ENCODE results near the gene TIGAR.

The TIGAR gene

GRCh38 chr12:4282892-4283511 is 38.0 kb upstream of the TIGAR start:
- no peak for DNase-seq

DNA sequence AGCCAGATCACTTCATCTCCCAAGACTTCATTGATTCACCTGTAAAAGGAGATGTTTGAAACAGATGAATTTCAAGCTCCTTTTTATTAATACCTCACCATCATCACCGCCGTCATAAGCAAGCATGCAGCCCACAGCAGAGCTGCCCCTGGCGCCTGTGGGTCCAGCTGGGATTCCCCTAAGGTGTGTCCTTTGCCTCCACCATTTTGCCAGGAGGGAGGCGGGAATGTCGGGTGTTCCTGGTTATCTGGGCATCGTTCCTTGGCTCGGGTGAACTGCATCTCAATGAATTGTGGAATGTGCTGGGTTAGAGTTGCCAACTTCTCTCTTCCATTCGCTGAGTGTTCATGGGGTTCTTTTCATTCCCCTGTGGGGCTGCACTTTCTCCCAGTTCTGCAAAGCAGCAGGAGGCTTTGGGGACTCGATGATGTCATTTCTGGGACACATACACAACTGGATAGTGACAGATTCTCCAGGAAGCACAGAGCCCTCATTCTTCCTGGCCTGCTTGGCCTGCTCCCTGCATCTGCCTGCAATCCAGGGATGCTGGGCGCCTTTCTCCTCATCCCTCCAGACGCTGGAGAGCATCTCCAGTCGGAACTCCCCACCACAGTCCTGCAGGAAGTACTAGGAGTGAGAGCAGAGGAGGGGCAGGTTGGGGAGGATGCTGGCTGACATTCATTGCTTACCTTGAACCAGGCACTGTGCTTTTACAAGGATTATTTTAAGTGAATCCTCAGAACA is 37.3 kb upstream of the TIGAR start:
- no peak for DNase-seq

- DNase-seq, result no peak
Observed at GRCh38 chr12:4284306-4284705, 36.7 kb upstream of the TIGAR start.

DNA sequence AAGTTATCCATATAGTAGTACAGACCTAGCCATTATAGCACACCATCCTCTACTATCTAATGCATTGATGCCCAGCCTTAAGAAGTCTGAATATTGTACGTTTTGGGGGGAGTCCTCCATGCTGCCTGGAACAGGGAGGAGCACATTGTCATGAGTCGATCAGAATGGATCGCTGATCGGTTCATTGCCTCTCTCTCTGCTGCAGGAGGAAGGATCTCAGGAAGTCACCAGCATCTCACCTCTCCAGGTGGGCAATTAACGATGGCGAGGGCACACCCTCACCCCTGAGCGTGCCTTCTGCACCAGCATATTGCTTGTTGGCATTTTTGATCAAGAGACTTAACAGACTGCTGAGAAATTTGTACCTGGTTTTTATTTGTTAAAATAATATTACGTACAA is 35.9 kb upstream of the TIGAR start:
- DNase-seq, result no peak

DNA sequence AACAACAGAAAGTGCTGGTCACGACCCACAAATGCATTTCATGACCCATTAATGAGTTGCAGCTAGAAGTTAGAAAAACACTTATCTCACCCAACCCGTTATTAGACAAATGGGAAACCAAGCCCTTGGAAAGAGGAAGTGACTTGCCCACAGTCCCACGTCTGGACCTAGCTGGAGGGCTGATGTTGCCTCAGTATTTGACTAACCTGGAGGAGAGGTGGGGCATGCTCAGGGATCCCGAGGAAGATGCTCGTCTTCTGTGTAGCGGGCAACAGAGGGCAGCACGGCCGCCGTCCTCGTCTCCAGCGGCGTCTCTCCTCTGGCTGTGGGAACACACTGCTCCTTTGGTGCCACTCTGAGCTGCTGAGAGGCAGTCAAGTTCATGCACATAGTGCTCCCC is 34.8 kb upstream of the TIGAR start:
- no peak for DNase-seq

DNA sequence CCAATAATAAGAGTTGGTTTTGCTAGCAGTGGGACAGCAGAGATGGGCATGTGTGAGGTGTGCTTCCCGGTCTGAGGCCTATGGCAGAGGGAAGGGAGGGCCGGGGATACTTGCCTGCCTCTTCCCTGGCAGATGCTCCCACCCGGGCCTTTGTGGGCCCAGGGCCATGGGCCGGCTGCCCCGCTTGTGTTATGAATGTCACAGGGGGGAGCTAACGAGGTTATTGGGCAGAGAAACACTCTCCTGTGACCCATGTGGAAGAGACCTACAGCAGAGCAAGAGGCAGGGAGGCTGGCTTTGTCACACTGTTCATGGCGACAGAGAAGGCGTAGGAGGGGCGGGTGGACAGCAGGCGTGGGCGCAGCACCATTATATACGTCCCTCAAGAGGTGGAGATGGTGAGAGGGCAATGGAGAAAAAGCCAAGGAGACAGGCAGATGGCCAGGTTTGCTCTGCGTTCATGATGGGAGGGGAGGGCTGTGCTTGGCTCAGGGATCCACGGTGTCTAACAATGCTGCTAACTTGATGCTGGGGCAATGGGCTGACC is 34.2 kb upstream of the TIGAR start:
- DNase-seq, result no peak

DNA sequence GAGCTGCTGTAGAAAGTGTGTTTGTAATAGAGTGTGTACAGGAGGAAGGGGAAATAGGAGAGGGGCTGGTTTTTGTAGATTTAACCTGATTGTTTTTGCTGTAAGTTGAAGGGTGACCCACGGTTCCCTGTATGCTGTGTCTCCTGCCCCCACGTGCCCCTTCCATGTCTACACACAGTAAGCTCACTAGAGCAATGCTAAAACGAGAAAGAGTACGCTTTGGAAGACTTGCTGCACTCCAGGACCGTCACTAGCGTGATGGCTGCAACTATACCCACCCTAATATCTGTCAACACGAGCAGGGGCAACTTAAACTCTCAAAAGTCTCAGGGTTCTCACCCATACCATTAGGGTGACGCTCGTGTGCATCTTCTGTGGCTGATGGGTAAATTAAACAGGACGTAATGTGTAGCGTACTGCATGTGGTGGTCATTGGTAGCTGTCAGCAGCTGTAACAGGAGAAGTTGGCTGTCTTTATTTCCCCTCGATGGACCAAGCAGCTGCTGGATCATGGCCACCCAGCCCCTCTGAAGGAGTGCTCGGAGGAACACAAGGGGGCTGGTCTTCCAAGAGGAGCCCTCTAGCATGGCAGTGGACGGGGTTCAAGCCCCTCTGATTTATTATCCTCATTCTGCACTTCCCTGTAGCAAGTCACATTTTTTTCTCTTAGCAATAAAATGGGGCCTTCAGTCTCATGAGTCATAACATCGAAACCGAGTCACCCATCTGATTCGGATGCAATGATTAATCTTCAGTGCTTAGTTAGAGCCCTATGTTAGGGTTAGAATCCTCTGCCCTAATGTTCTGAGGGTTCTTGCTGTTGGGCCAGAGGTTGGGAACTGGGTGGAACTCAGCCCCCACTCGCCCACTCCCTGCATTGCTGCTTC is 33.4 kb upstream of the TIGAR start:
- DNase-seq, result no peak

DNA sequence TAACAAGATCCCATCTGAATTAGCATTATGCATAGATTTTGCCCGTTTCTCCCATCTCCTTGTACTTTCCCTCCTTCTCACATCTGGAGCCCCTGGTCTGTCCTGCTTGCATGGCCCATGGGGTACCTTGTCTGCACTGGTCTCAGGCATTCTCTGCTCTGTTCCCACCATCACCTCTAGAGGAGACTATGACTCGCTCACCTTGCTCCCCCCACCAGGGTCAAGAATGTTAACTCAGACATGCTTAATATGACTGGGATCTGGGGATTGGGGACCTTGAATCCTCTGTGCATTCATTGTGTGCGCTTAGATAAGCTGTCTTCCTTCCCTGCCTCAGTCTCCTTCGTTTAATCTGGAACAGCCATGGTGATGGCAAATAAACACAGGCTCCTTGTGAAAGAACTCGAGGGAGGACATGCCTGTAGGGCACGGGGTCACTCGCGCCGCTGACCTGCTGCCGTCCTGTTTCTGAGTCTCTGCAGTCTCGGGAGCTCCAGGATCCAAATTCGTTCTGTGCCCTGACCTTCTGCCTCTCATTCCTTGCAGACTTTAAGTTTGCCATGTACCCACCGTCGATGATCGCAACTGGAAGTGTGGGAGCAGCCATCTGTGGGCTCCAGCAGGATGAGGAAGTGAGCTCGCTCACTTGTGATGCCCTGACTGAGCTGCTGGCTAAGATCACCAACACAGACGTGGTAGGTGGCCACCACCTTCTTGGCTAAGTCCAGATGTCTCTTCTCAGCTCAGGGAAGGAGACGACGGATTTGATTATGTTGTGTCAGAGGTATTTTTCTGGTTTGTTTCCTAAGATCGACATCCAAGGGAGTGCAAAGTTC is 32.5 kb upstream of the TIGAR start:
- no peak for DNase-seq

DNA sequence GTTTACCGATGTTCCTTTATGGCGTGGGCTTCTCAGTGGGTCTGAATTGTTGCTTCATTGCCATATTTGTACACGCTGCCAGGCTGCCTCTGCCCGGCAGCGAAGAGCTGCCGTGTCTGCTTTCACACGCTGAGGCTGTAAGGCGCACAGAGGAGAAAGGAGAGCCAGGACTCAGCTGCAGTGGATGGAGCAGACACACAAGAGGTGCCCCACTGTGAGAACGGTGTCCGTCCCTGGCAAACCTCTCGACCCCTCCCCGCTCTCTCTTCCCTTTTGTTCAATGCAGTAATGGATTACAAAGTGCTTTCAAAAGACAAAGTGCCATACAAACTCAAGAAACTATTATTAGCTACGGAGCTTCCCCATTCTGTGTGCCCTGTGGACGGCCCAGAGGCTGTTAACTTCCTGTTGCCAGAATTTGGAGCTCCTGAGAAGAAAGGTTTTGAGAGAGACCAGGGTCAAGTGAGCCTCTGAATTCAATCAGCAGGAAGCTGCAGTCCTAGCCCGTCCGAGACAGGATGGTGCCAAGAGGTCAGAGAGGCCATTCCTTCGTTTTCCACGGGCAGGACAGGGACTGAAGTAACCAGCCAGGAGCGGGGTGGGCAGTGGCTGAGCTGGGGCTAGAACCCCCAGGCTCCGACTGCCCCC is 31.7 kb upstream of the TIGAR start:
- no peak for DNase-seq

DNA sequence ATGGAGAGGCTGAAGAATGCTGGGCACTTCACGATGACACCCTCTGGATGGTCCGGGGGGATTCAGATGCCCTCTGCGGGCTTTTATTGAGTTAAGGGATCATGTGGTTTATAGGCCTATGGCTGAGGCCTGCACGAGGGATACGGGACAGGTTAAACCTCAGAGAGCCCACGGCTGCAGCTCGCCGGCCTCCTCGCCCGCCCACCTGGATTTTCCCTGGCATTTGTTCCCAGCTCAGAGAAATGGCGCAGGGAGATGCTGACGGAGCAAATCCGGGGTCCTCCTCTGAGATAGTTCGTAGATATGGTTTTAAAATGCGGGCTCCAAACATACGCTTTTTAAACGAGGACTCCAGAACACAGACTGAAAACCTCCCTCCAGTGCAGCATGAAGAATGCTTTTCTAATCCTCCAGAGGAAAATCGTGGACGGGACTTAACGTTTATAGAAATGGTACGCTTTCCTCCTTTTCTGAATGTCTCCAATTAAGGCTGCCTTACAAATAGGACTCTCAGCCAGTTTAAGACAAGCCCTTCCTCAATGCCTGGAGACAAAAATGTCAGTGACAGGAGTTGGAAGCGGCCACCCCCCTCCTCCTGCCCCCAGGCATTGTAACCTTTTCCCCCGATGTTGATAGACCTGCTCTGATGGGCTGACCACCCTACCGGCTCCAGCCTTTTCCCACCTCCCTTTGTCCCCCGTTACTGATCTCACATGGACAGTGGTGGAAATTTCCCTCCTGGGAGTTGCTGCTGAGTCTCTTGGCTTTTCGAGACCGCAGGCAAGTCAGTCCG is 30.8 kb upstream of the TIGAR start:
- no peak for DNase-seq

- no peak for DNase-seq
Observed at GRCh38 chr12:4292341-4293073, 28.5 kb upstream of the TIGAR start.

DNA sequence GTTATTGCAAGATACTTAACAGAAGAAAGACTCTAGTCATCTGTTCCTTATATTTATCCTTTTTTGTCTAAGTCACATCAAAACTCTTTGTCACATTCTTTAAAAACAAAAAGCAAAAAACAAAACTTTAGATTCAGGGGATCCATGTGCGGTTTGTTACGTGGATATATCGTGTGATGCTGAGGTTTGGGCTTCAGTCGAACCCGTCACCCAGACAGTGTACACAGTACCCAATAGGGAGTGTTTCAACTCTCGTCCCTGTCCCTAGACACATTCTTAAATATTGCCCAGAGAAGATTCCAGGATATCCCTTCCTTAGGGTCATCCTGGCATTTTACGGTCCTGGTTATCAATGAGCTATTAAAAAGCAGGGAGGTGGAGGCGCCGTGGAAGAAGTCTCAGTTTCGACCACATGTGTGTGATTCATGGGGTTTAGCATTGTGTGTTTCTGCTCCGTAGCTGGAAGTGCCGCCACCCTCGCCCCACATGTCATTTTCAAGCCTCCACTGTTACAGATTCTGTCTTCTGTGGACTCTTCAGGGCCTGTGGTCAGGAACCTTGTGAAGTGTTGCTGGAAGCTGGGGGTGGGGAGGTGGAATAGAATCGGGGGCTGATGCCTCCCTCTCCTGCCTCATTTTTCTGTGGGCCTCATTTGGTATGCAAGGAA is 27.6 kb upstream of the TIGAR start:
- DNase-seq, result no peak

DNA sequence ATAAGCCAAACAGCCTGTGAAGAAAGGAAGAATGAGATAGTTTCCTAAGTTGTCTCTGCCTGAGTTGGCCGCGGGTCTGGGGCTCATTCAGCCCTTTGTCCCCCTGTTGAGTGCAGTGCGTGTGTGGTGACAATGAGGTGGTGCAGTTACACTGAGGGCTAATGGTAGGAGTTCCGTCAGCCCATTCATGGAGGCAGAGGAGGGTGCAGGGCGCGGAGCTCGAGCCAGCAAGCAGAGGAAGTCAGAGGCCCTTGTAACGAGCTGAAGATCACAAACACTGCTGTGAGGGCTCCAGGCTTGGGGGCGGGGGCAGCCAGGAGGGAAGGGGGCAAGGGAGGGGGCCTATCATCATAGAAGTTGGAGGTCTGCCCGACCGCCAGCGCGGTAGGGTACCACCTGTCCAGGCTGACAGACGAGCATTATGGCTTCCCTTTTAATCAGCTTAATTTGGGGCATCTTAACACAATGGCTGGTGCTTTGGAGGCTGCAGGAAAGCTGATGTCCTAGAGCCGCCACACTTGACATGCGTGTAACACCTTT is 27.0 kb upstream of the TIGAR start:
- no peak for DNase-seq

DNA sequence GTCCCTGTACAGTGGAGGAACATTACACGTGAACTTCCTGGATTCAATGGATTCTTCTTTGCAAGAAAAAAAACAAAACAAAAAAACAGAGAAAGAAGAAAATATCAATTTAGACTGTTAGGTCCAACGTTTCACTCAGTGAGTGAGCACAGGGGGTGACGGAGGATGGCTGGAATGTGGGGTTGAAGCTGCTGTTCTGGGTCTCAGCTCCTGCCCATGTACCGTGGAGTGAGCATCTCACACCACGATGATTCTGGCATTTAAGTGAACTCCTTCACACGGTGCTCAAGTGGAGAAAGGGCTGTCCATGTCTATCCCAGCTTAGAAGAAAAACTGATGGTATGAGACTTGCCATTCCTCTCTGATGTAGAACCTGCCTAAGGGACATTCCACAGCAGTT is 24.3 kb upstream of the TIGAR start:
- no peak for DNase-seq

- DNase-seq, result no peak
Observed at GRCh38 chr12:4297617-4298016, 23.4 kb upstream of the TIGAR start.

DNA sequence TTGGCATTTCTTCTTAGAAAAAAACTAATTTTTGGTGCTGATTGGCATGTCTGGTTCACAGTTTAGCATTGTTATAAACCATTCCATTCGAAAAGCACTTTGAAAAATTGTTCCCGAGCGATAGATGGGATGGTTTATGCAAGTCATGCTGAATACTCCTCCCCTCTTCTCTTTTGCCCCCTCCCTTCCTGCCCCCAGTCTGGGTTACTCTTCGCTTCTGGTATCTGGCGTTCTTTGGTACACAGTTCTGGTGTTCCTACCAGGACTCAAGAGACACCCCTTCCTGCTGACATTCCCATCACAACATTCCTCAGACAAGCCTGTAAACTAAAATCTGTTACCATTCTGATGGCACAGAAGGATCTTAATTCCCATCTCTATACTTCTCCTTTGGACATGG is 20.1 kb upstream of the TIGAR start:
- no peak for DNase-seq

DNA sequence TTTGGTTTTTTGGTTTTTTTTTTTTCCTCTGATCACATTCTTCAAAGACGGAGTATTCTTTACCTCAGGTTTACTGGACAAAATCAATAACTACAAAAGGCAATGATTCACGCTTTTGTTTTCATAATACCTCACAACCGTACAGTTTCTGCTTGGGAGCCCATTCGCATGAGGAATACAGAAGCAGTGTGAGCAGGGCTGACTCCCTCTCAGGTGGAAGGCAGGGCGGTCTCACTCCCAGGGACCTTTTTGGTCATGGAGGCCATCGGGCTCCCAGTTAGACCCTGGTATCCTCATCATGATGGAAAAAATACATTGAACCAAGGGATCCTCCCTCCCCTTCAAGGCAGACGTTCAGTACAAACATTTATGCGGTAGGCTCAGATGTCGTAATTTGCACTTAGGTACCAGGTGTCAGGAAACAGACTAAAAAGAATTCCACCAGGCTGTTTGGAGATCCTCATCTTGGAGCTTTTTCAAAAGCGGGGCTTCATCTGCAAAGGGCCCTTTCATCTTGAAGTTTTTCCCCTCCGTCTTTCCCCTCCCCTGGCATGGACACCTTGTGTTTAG is 19.0 kb upstream of the TIGAR start:
- no peak for DNase-seq

DNA sequence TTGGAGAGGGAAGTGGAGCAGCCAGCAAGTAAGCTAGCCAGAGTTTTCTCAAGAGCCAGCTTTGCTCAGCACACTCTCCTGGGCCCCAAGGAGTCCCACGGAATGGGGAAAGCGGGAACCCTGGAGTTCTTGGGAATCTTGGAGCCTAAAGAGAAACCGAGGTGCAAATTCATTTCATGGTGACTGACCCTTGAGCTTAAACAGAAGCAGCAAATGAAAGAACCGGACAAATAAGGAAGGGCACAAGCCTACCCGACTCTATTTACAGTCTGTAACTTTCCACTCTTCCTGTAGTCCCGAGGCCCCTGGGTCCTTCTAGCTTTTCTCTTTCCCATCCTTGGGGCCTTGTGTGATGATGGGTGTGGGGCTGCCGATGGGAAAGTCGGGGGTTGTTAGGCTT is 18.1 kb upstream of the TIGAR start:
- DNase-seq, result no peak

- DNase-seq, result no peak
Observed at GRCh38 chr12:4303750-4304149, 17.3 kb upstream of the TIGAR start.

All from stimulated activated naive CD4-positive, alpha-beta T cell (primary cell).